GM21723 (cell line): ENCODE data around the gene ALDH1A2.
"Not testable (repeated sequence)": the region's sequence is repeated elsewhere in the genome, so short reads cannot be mapped to it uniquely, and the experiment has no call there.

Source experiments
- ATAC-seq: cut with Tn5 transposase; IDR thresholded peaks from one replicate; pipeline ENCODE4 v1.9.1; 2021; ENCODE audit warnings: mild to moderate bottlenecking, moderate library complexity; ENCODE audit not compliant: unreplicated experiment

ALDH1A2 gene

GRCh38 chr15:58065445-58066041 lies at the start of gene ALDH1A2:
ALDH1A2 (minus strand) TSS chr15:58065711; CDS start chr15:58065650, 61 bp downstream.
- ATAC-seq, result no peak

GRCh38 chr15:58114812-58115211 lies 49.3 kb upstream of the ALDH1A2 start:
- ATAC-seq, result no peak

GRCh38 chr15:58114388-58114787 lies 48.9 kb upstream of the ALDH1A2 start:
- ATAC-seq, result no peak

GRCh38 chr15:58113358-58113757 lies 47.8 kb upstream of the ALDH1A2 start:
- not testable (repeated sequence) for ATAC-seq

- ATAC-seq, result no peak
These were observed 46.2 kb upstream of the ALDH1A2 start for GRCh38 chr15:58111718-58112104.

- ATAC-seq, result no peak
These were observed 45.6 kb upstream of the ALDH1A2 start for GRCh38 chr15:58110999-58111717.

- ATAC-seq, result no peak
These were observed 43.9 kb upstream of the ALDH1A2 start for GRCh38 chr15:58109419-58109818.

GRCh38 chr15:58108117-58108516 lies 42.6 kb upstream of the ALDH1A2 start:
- ATAC-seq, result no peak

GRCh38 chr15:58103482-58103881 lies 38.0 kb upstream of the ALDH1A2 start:
- ATAC-seq, result no peak

GRCh38 chr15:58096529-58097084 lies 31.1 kb upstream of the ALDH1A2 start:
- ATAC-seq, result no peak

GRCh38 chr15:58095415-58095814 lies 29.9 kb upstream of the ALDH1A2 start:
- ATAC-seq, result no peak

GRCh38 chr15:58087871-58088270 lies 22.4 kb upstream of the ALDH1A2 start:
- ATAC-seq, result no peak

GRCh38 chr15:58086491-58086890 lies 21.0 kb upstream of the ALDH1A2 start:
- no peak for ATAC-seq

GRCh38 chr15:58083526-58083925 lies 18.0 kb upstream of the ALDH1A2 start:
- ATAC-seq, result no peak

- ATAC-seq, result no peak
These were observed 16.4 kb upstream of the ALDH1A2 start for GRCh38 chr15:58081891-58082290.

GRCh38 chr15:58081456-58081855 lies 15.9 kb upstream of the ALDH1A2 start:
- ATAC-seq, result no peak

GRCh38 chr15:58080959-58081358 lies 15.4 kb upstream of the ALDH1A2 start:
- ATAC-seq, result not testable (repeated sequence)

- ATAC-seq, result no peak
These were observed 14.9 kb upstream of the ALDH1A2 start for GRCh38 chr15:58080398-58080797.

GRCh38 chr15:58078591-58078990 lies 13.1 kb upstream of the ALDH1A2 start:
- no peak for ATAC-seq

- ATAC-seq, result no peak
These were observed 11.9 kb upstream of the ALDH1A2 start for GRCh38 chr15:58077427-58077826.

GRCh38 chr15:58074452-58074851 lies 8.9 kb upstream of the ALDH1A2 start:
- no peak for ATAC-seq

- no peak for ATAC-seq
These were observed 5.4 kb upstream of the ALDH1A2 start for GRCh38 chr15:58070801-58071418.
